A172 (cell line): Measurements from ENCODE around the gene FEN1. TPM values are rescaled to one million over a fixed set of nuclear protein-coding genes. Genes with fewer than 3 reads are reported as not detected.

Experiments
- DNase-seq: peaks from one replicate; pipeline ENCODE4 v3.0.0-alpha.2; 2015; ENCODE audit warnings: low spot score
- total RNA-seq: library from RNA; depleted of rRNA; stranded (reverse); fragments of >200 nt; shearing (Covaris generic); gene quantifications from 2 replicates; pipeline ENCODE4 v1.2.3, GENCODE V29; 2014

FEN1 gene
- total RNA-seq, 1 experiment from 2014 or later, result 131 TPM

DNA sequence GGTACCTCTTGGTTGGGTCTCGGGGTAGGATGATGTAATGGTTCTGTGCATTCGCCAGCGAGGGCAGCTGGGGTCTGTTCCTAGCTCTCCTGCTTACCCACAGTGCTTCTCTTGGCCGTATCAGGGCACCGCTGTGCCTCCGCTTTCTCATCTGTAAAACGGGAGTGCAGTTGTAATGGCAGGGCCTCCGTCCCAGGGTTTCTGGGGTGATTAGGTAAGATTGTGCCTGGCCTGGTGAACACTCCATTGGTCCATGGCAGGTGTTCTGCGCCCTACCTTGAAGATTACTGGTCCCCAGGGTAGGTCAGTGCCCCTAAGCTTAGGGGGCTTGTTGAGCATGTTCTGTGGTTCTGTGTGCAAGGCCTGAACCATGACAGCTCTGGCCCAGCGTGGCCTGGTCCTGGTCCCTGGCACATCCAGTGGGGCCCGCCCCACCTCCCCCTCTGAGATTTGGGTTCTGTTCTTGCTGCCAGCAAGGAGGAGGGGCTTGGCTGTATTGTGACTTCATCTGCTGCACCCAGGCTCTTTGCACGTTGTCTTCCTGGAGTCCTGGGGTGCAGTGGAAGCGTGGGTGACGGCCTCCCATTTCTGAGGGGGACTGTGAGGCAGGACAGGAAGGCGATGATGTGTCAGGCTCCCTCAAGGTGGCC, 35.4 kb upstream of the FEN1 start:
- DNase-seq, result no peak

DNA sequence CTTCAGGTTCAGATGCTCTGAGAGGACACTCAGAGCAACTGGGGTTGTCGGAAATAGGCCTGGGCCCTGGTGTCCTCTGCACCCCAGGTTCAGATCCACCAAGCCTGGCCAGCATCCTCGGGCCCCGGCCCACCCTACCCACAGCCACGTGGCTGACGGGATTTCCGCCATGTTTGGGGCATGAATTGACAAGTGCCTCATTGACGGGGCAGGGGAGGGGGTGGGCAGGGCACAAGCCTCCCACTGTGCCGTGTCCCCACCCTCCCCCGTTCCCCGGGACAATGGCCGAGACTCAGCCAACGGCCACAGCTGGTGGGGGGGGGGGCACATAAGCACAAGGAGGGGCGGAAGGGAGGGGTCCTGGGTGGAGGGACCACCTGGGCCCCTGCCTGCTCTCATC, 31.8 kb upstream of the FEN1 start:
- DNase-seq, result no peak

GRCh38 chr11:61761440-61762222, 31.1 kb upstream of the FEN1 start:
- no peak for DNase-seq

DNA sequence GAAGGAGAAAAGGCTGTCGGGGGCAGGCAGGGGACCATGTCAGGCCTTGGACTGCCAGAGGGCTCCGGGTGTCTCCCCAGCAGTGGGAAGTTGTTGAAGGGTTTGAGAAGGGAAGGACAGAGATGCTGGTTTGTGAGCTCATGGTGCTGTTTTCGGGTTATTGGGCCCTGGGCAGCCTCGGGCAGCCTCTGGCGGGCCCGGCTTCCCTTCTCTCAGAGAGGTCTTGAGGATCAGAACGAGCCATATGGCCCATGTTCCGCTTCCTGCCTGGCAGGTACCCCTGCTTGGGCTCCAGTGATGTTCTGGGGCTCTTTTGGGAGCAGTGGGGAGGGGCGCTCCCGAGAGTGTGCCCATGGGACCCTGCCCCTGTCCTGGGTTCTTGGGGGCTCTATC, 30.5 kb upstream of the FEN1 start:
- no peak for DNase-seq

GRCh38 chr11:61762798-61763197, 29.9 kb upstream of the FEN1 start:
- DNase-seq, result no peak

DNA sequence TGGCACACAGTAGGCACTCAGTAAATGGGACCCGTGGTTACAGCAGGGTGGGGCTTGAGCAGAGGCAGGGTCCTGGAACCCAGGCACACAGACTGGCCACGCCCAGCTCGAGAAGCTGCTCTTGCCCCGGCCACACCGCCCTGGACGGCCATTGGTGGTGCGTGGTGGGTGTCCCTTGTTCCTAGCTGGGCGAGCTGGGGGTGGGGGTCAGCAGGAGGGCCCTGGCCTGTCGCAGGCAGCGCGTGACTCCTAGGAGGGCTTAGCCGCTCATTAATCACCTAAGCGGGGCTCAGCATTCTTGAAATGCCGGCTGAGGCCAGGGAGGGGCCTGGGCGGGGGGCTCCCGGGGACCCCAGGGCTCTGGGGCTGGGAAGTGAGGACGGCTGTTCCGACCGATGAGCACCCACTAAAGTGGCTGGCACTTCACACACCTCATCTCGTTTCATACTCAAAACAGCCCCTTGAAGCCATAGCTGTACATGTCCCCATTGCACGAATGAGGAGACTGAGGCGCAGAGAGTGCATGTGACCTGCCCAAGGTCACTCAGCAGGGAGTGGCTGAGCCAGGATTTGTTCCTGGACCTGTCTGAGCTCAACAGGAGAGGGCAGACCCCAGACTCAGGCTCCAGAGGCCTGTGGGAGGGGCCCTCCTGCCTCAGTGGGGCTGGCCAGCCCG, 28.6 kb upstream of the FEN1 start:
- no peak for DNase-seq

GRCh38 chr11:61764606-61765260, 28.0 kb upstream of the FEN1 start:
- DNase-seq, result no peak

DNA sequence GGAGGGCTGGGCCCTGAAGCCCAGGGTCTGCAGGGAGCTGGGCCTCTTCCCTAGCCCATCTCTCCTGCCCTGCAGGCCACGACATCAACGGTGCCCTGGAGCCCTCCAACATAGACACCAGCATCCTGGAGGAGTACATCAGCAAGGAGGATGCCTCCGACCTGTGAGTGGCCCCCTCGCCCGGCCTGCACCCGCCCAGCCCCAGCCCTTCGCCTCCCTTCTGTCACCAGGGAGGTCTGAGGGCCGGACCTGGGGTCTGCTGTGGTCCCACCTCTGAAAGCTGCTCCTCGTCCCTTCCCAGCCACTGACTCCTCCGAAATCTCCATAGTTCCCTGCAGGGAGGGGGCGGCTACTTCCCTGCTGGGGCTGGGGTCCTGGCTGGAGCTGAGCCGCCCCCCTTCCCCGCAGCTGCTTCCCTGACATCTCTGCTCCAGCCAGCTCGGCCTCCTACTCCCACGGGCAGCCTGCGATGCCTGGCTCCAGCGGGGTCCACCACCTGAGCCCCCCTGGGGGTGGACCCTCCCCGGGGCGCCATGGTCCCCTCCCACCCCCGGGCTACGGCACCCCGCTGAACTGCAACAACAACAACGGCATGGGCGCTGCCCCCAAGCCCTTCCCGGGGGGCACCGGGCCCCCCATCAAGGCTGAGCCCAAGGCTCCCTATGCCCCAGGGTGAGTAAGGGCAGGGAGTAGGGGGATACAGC, 27.0 kb upstream of the FEN1 start:
- no peak for DNase-seq

DNA sequence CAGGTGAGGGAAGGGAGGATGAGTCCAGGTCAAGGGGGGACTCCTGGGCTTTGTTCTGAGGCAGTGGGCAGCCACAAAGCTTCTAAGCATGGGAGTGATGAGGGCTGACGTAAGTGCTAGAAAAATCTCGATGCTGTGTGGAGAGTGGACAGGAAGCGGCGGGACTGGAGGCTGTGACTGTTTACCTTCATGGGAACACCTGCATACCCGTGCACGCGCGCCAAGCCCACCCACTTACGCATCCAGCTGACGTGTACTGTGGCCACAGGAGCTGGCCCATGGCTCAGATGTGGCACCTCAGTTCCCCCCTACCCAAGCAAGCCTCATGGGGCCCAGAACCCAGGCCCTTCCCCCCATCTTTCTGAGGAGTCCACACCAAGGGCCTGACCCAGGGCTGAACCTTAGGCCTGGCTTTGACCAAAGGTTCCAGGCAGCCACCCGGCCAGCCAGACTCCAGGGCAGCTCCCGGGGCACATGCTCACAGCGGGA, 26.3 kb upstream of the FEN1 start:
- no peak for DNase-seq

DNA sequence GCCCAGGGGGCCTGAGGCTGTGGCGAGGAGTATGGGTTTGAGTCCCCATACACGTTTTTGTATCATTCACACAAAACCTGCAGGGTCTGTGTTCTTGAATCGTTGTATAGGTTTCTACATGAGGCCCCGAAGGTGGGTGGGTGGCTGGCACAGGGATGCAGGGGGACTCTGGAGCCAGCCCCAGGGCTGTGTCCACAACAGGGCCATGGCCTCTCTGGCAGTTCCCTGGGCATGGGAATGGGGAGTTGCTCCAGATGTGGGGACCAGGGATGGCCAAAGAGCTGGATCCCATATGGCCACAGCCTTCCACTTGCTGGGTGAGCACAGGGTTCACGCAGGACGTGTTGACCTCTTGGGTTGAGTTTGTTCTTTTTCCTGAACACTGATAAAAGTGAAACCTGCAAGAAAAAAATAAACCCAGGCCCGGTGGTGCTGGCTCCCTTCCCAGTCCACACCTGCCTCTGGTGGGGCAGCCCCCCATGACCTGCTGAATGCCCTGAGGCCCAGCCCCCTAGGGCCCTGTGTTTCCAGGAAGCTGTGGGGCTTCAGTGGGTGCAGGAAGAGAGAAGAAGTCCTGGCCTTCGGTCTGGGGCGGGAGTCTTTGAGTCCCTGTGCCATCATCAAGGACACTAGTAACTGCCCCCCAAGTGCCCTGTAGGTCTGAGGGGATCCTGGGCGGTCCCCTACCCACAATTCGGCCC, 24.2 kb upstream of the FEN1 start:
- DNase-seq, result no peak

GRCh38 chr11:61769169-61769920, 23.4 kb upstream of the FEN1 start:
- peak; percentile 27 for DNase-seq

- no peak for DNase-seq
Measured at GRCh38 chr11:61769946-61770683, 22.6 kb upstream of the FEN1 start.

GRCh38 chr11:61771195-61771894, 21.4 kb upstream of the FEN1 start:
- no peak for DNase-seq

DNA sequence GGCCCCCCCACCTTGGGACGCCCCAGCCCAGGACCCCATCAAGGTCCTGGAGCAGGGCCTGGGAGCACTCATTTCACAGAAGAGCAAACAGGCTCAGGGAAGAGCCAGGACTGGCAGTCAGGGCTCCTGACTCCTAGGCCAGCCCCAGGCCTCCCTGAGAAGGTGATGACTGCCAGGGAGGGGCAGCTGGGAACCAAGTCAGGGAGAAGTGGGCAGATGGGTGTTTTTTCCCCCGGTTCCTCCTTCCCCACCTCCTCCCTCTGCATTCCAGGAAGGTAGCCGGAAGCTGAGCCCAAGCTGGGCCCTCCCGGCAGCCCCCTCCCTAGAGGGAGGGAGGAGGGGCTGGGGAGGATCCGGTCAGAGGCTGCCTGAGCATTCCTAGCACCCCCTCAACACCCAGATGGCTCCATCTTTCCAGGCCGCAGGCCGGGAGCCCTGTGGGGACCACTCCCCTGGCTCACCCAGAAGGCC, 20.7 kb upstream of the FEN1 start:
- no peak for DNase-seq

- no peak for DNase-seq
Measured at GRCh38 chr11:61773356-61773755, 19.4 kb upstream of the FEN1 start.

DNA sequence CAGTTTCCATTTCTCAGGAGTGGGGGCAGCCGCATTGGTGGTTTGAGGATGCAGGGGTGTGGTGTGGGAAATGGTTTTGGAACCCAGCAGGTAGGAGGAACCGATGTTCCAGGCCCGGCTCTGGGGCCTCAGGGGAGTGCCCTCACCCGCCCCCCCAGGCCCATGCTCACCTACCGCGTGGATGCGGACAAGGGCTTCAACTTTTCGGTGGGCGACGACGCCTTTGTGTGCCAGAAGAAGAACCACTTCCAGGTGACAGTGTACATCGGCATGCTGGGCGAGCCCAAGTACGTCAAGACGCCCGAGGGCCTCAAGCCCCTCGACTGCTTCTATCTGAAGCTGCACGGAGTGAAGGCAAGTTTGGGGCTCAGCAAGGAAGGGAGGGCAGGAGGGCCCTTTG, 18.9 kb upstream of the FEN1 start:
- DNase-seq, result no peak

GRCh38 chr11:61774411-61774810, 18.3 kb upstream of the FEN1 start:
- no peak for DNase-seq

DNA sequence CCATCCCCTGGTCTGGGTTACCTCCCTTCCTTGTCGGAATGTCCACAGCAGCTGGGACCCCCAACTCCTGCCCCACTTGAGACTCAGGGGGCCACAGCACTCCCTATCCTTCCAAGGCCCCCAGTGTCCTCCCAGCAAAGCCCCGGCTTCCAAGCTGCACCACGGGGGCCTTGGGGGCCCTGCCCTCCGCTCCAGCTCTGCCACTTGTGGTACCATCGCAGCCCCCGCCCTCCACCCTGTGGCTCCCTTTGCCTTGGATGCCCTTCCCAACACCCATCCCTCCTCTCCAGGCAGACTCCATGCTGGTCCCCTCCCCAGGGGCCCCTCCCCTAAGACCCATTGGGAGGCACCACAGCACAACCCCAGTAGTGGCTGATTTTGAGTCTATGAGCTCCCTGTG, 17.6 kb upstream of the FEN1 start:
- DNase-seq, result no peak
